GM23248 (cell line): ENCODE measurements around the gene SAMD13.

Source experiments
- EZH2 ChIP-seq: fragments of 200-600 bp; sonication (generic); IDR thresholded peaks from 2 replicates; pipeline ENCODE4 v1.6.1; 2018; ENCODE audit warnings: antibody characterized with exemption, mild to moderate bottlenecking; ENCODE audit not compliant: insufficient read depth, poor library complexity, severe bottlenecking
- EZH2phosphoT487 ChIP-seq: fragments of 200-600 bp; sonication (generic); IDR thresholded peaks from 2 replicates; pipeline ENCODE4 v1.6.1; 2018; ENCODE audit warnings: antibody characterized with exemption, moderate library complexity, mild to moderate bottlenecking, low read depth; ENCODE audit not compliant: insufficient read depth

DNA sequence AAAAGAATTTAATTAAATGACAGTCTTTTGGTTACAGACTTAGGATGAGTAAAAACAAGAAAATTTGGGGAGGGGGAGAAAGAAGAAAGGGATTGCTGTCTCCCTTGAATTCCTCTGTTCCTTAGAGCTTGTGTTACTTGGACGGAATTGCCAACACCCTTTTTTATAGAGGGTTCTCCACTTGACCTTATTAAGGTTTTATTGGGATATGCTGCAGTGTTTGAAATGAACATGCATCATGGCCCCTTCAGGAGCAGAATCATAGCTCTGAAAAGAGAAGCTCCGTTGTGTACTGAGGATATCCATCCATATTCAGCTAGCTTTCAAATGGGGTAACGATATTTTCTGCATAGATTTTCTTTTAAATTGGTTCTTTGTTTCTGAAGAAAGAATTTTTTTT is 48.6 kb downstream of the SAMD13 start:
- TF ChIP-seq EZH2 (no peak), EZH2phosphoT487 (no peak)
